ENCODE results near the gene DNMT1. TPM values are rescaled to one million over a fixed set of nuclear protein-coding genes. Genes with fewer than 3 reads are reported as not detected.

Gene DNMT1
- polyA plus RNA-seq, 1 donor (not counting 4 experiments of a cell fraction or from before 2014, with no cell fraction given) = 52.0 TPM

DNA sequence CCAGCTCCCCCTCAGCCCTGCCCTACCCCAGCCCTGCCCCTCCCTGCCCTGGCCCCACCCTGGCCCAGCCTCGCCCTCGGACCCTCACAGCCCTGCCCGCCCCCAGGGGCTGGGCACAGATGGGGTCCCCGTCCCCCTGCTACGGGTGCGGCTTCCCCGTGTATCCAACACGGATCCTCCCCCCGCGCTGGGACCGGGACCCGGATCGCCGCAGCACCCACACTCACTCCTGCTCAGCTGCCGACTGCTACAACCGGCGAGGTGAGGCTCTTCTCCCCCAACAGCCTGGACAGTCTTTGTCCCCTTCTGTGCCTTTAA lies 103.4 kb downstream of the DNMT1 start:
- peaks cover 0 to 21% of the 10 kb centered on the region in 2 experiments for H3K36me3 ChIP-seq (ENCODE audit: control insufficient read depth in 2 of 2, extremely low read depth in 1 of 2, insufficient read depth in 2 of 2, low read length in 2 of 2)
- no peaks in the 10 kb centered on the region for H3K9me1 ChIP-seq (ENCODE audit: control insufficient read depth, extremely low read depth, insufficient read depth, low read length)
- no peak overlapping the region for H2AFZ ChIP-seq (ENCODE audit: control insufficient read depth, low read length)
- H3K79me2 ChIP-seq (ENCODE audit: control insufficient read depth, insufficient read depth, low read length) = no peaks in the 10 kb centered on the region
- H4K20me1 ChIP-seq (ENCODE audit: control insufficient read depth, extremely low read depth, insufficient read depth, low read length) = no peaks in the 10 kb centered on the region
- TF ChIP-seq, protein P1, sequence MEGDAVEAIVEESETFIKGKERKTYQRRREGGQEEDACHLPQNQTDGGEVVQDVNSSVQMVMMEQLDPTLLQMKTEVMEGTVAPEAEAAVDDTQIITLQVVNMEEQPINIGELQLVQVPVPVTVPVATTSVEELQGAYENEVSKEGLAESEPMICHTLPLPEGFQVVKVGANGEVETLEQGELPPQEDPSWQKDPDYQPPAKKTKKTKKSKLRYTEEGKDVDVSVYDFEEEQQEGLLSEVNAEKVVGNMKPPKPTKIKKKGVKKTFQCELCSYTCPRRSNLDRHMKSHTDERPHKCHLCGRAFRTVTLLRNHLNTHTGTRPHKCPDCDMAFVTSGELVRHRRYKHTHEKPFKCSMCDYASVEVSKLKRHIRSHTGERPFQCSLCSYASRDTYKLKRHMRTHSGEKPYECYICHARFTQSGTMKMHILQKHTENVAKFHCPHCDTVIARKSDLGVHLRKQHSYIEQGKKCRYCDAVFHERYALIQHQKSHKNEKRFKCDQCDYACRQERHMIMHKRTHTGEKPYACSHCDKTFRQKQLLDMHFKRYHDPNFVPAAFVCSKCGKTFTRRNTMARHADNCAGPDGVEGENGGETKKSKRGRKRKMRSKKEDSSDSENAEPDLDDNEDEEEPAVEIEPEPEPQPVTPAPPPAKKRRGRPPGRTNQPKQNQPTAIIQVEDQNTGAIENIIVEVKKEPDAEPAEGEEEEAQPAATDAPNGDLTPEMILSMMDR (optimal IDR thresholded peaks at IDR 0.05 in 1 of 3, IDR thresholded peaks at IDR 0.05 in 1 of 3, conservative IDR thresholded peaks at IDR 0.05 in 1 of 3; ENCODE audit: extremely low read depth in 1 of 3, insufficient read depth in 2 of 3, low read length in 3 of 3) = no peak
- TF ChIP-seq EZH2 (IDR thresholded peaks at IDR 0.05; ENCODE audit: low read length) = no peak
- H3K4me3 ChIP-seq (ENCODE audit: control insufficient read depth in 2 of 3, extremely low read depth in 1 of 3, insufficient read depth in 2 of 3, low read depth in 1 of 3, low read length in 3 of 3) = no peak overlapping the region
- dilution Hi-C loops (cut with MboI; ENCODE audit: extremely low pct_ligation_motif_present, low sequenced_read_pairs) = loop anchor here (25.0 kb wide), 1 partner anchor 154 kb away; the partner anchor contains the start of gene OLFM2
- H3K4me1 ChIP-seq (ENCODE audit: control insufficient read depth, extremely low read depth, insufficient read depth, low read length) = peaks cover 4% of the 10 kb centered on the region
- H3K9me3 ChIP-seq (ENCODE audit: control insufficient read depth, low read depth, low read length) = no peaks in the 10 kb centered on the region
- no peak overlapping the region for H3K27ac ChIP-seq (ENCODE audit: control insufficient read depth, insufficient read depth, low read length)
- no peaks in the 10 kb centered on the region for H3K27me3 ChIP-seq (ENCODE audit: control insufficient read depth, extremely low read depth, insufficient read depth, low read length)
- DNase-seq (ENCODE audit: low read depth, low spot score) (no peak), FAIRE-seq (no peak)
- H3K4me2 ChIP-seq (ENCODE audit: control insufficient read depth, extremely low read depth, insufficient read depth, low read depth, low read length) = no peak overlapping the region
- no peak overlapping the region for H3K9ac ChIP-seq (ENCODE audit: control insufficient read depth, extremely low read depth, insufficient read depth, low read length)

DNA sequence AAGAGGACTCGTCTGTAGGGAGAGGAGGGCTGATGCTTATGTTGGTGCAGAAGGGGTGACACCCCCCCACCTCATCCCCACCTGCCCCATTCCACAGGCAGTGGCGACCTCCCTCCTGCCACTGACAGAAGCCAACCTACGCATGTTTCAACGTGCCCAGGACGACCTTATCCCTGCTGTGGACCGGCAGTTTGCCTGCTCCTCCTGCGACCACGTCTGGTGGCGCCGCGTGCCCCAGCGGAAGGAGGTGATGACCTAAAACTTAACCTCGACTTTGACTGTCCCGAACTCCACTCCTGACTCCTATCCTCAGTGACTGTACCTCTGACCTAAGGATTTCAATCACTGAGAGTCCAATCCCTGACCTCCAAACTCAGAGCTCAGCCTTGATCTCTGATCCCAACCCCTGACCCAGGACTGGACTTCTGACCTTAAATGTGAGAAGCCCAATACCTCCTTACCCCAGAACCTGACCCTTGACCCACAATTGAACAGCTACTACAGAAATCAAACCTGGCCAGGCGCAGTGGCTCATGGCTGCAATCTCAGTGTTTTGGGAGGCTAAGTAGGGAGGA lies 104.9 kb downstream of the DNMT1 start:
- H3K9me3 ChIP-seq (ENCODE audit: control insufficient read depth, low read depth, low read length) = no peaks in the 10 kb centered on the region
- no peaks in the 10 kb centered on the region for H3K4me1 ChIP-seq (ENCODE audit: control insufficient read depth, extremely low read depth, insufficient read depth, low read length)
- H3K4me3 ChIP-seq (ENCODE audit: control insufficient read depth in 2 of 3, extremely low read depth in 1 of 3, insufficient read depth in 2 of 3, low read depth in 1 of 3, low read length in 3 of 3) = no peak overlapping the region
- H3K27me3 ChIP-seq (ENCODE audit: control insufficient read depth, extremely low read depth, insufficient read depth, low read length) = no peaks in the 10 kb centered on the region
- H3K27ac ChIP-seq (ENCODE audit: control insufficient read depth, insufficient read depth, low read length) = no peak overlapping the region
- peaks cover 0 to 21% of the 10 kb centered on the region in 2 experiments for H3K36me3 ChIP-seq (ENCODE audit: control insufficient read depth in 2 of 2, extremely low read depth in 1 of 2, insufficient read depth in 2 of 2, low read length in 2 of 2)
- DNase-seq (ENCODE audit: low read depth, low spot score) (no peak), FAIRE-seq (no peak)
- dilution Hi-C loops (cut with MboI; ENCODE audit: extremely low pct_ligation_motif_present, low sequenced_read_pairs) = loop anchor here (25.0 kb wide), 1 partner anchor 153 kb away; the partner anchor contains the start of gene OLFM2
- H2AFZ ChIP-seq (ENCODE audit: control insufficient read depth, low read length) = no peak overlapping the region
- H3K4me2 ChIP-seq (ENCODE audit: control insufficient read depth, extremely low read depth, insufficient read depth, low read depth, low read length) = no peak overlapping the region
- H3K9ac ChIP-seq (ENCODE audit: control insufficient read depth, extremely low read depth, insufficient read depth, low read length) = no peak overlapping the region
- TF ChIP-seq, protein P1 (optimal IDR thresholded peaks at IDR 0.05 in 1 of 3, IDR thresholded peaks at IDR 0.05 in 1 of 3, conservative IDR thresholded peaks at IDR 0.05 in 1 of 3; ENCODE audit: extremely low read depth in 1 of 3, insufficient read depth in 2 of 3, low read length in 3 of 3) = no peak
- TF ChIP-seq EZH2 (IDR thresholded peaks at IDR 0.05; ENCODE audit: low read length) = no peak
- no peaks in the 10 kb centered on the region for H3K9me1 ChIP-seq (ENCODE audit: control insufficient read depth, extremely low read depth, insufficient read depth, low read length)
- no peaks in the 10 kb centered on the region for H4K20me1 ChIP-seq (ENCODE audit: control insufficient read depth, extremely low read depth, insufficient read depth, low read length)
- H3K79me2 ChIP-seq (ENCODE audit: control insufficient read depth, insufficient read depth, low read length) = no peaks in the 10 kb centered on the region
